H9 (cell line): ENCODE data around the gene LIMS1. TPM values are rescaled to one million over a fixed set of nuclear protein-coding genes. Genes with fewer than 3 reads are reported as not detected.
"Not testable (repeated sequence)": the region's sequence is repeated elsewhere in the genome, so short reads cannot be mapped to it uniquely, and the experiment has no call there.

Source experiments
- DNase-seq: peaks from one replicate; pipeline ENCODE4 v3.0.0-alpha.2; 2017
- H2AFZ ChIP-seq: one replicate; pipeline ENCODE4 v1.6.1; 2013; ENCODE audit warnings: mild to moderate bottlenecking, low read length, control low read depth, moderate library complexity
- H2AK5ac ChIP-seq: 2 replicates; pipeline ENCODE4 v1.6.1; 2013; ENCODE audit warnings: low read length, control low read depth, mixed read lengths; ENCODE audit not compliant: insufficient read length
- H2BK120ac ChIP-seq: one replicate; pipeline ENCODE4 v1.6.1; 2013; ENCODE audit warnings: low read depth, mild to moderate bottlenecking, low read length, control low read depth, inconsistent platforms; ENCODE audit not compliant: poor library complexity, severe bottlenecking
- H2BK12ac ChIP-seq: 2 replicates; pipeline ENCODE4 v1.6.1; 2013; ENCODE audit warnings: low read length, control low read depth, mixed read lengths, low read depth; ENCODE audit not compliant: insufficient read length
- H2BK15ac ChIP-seq: 2 replicates; pipeline ENCODE4 v1.6.1; 2013; ENCODE audit warnings: low read depth, low read length, control low read depth
- H2BK20ac ChIP-seq: one replicate; pipeline ENCODE4 v1.6.1; 2013; ENCODE audit warnings: low read depth, mild to moderate bottlenecking, low read length, control low read depth, inconsistent platforms; ENCODE audit not compliant: poor library complexity, severe bottlenecking
- H2BK5ac ChIP-seq: 2 replicates; pipeline ENCODE4 v1.6.1; 2013; ENCODE audit warnings: low read length, control low read depth, mixed read lengths; ENCODE audit not compliant: insufficient read length
- H3K14ac ChIP-seq: 2 replicates; pipeline ENCODE4 v1.6.1; 2013; ENCODE audit warnings: low read length, control low read depth; ENCODE audit not compliant: insufficient read depth
- H3K18ac ChIP-seq: 2 replicates; pipeline ENCODE4 v1.6.1; 2013; ENCODE audit warnings: low read depth, mild to moderate bottlenecking, mixed read lengths, low read length, control low read depth; ENCODE audit not compliant: insufficient read length
- H3K23ac ChIP-seq: 2 replicates; pipeline ENCODE4 v1.6.1; 2013; ENCODE audit warnings: low read length, control low read depth, mixed read lengths, low read depth; ENCODE audit not compliant: insufficient read length
- H3K23me2 ChIP-seq: 2 replicates; pipeline ENCODE4 v1.6.1; 2013; ENCODE audit warnings: low read depth, mild to moderate bottlenecking, mixed read lengths, low read length, control low read depth; ENCODE audit not compliant: insufficient read length, poor library complexity, severe bottlenecking
- H3K27ac ChIP-seq: 2 replicates; pipeline ENCODE4 v1.5.1; 2013; ENCODE audit warnings: low read length, control low read depth, mixed read lengths, low read depth; ENCODE audit not compliant: insufficient read length
- H3K27me3 ChIP-seq: 2 replicates; pipeline ENCODE4 v1.6.1; 2013; ENCODE audit warnings: low read length, control low read depth, inconsistent platforms; ENCODE audit not compliant: insufficient read depth
- H3K4ac ChIP-seq: 2 replicates; pipeline ENCODE4 v1.6.1; 2013; ENCODE audit warnings: low read depth, mild to moderate bottlenecking, control low read depth, inconsistent platforms, low read length, moderate library complexity
- H3K4me1 ChIP-seq: 2 replicates; pipeline ENCODE4 v1.6.1; 2013; ENCODE audit warnings: low read length, control low read depth, inconsistent platforms; ENCODE audit not compliant: insufficient read depth
- H3K4me2 ChIP-seq: 2 replicates; pipeline ENCODE4 v1.6.1; 2013; ENCODE audit warnings: low read length, control low read depth, mixed read lengths; ENCODE audit not compliant: insufficient read length, insufficient read depth
- H3K56ac ChIP-seq: 2 replicates; pipeline ENCODE4 v1.6.1; 2013; ENCODE audit warnings: low read depth, mild to moderate bottlenecking, mixed read lengths, low read length, control low read depth; ENCODE audit not compliant: insufficient read length
- H3K79me1 ChIP-seq: 2 replicates; pipeline ENCODE4 v1.6.1; 2013; ENCODE audit warnings: low read depth, mild to moderate bottlenecking, moderate library complexity, low read length, control low read depth, inconsistent platforms; ENCODE audit not compliant: insufficient read depth, poor library complexity, severe bottlenecking
- H3K79me2 ChIP-seq: 2 replicates; pipeline ENCODE4 v1.6.1; 2013; ENCODE audit warnings: low read length, control low read depth, inconsistent platforms; ENCODE audit not compliant: insufficient read depth
- H3K9ac ChIP-seq: 2 replicates; pipeline ENCODE4 v1.6.1; 2013; ENCODE audit warnings: low read length, control low read depth, mixed read lengths; ENCODE audit not compliant: insufficient read length; ENCODE audit errors: extremely low read depth
- H3K9me3 ChIP-seq: one replicate; pipeline ENCODE4 v1.6.1; 2013; ENCODE audit warnings: low read depth, low read length, inconsistent platforms; ENCODE audit not compliant: control insufficient read depth
- H3T11ph ChIP-seq: one replicate; pipeline ENCODE4 v1.6.1; 2013; ENCODE audit warnings: mild to moderate bottlenecking, low read length, control low read depth, inconsistent platforms
- H4K20me1 ChIP-seq: one replicate; pipeline ENCODE4 v1.6.1; 2013; ENCODE audit not compliant: control insufficient read depth, insufficient read length, insufficient read depth
- H4K5ac ChIP-seq: 2 replicates; pipeline ENCODE4 v1.6.1; 2013; ENCODE audit warnings: low read depth, mild to moderate bottlenecking, mixed read lengths, low read length, control low read depth; ENCODE audit not compliant: insufficient read length
- H4K8ac ChIP-seq: replicated peaks from 2 replicates; pipeline ENCODE4 v1.6.1; 2013; ENCODE audit warnings: low read length, control low read depth, mixed read lengths, low read depth; ENCODE audit not compliant: insufficient read length
- H4K91ac ChIP-seq: 2 replicates; pipeline ENCODE4 v1.6.1; 2013; ENCODE audit warnings: low read depth, mild to moderate bottlenecking, moderate library complexity, mixed read lengths, low read length, control low read depth; ENCODE audit not compliant: insufficient read length
- H3K27ac Mint-ChIP-seq, 3 experiments: 2 replicates in 2 of 3; 3 replicates in 1 of 3; pipeline ENCODE4 v1.8.0; 2020 to 2021; ENCODE audit warnings: mixed read lengths in 3 of 3, mild to moderate bottlenecking in 1 of 3, moderate library complexity in 1 of 3
- H3K27me3 Mint-ChIP-seq: 2 replicates; pipeline ENCODE4 v1.8.0; 2021; ENCODE audit warnings: low read depth, mild to moderate bottlenecking, moderate library complexity, mixed read lengths
- H3K36me3 Mint-ChIP-seq, 3 experiments: 2 replicates in 2 of 3; 3 replicates in 1 of 3; pipeline ENCODE4 v1.8.0; 2020 to 2021; ENCODE audit warnings: low read depth in 3 of 3, mixed read lengths in 3 of 3; ENCODE audit not compliant: insufficient read depth in 1 of 3
- H3K4me1 Mint-ChIP-seq, 2 experiments: 2 replicates each; pipeline ENCODE4 v1.8.0; 2020; ENCODE audit warnings: mixed read lengths in 2 of 2
- H3K4me3 Mint-ChIP-seq, 2 experiments: 2 replicates in 1 of 2; 3 replicates in 1 of 2; pipeline ENCODE4 v1.8.0; 2020 to 2021; ENCODE audit warnings: mild to moderate bottlenecking in 2 of 2, mixed read lengths in 2 of 2, moderate library complexity in 1 of 2
- H3K9me3 Mint-ChIP-seq, 2 experiments: 2 replicates in 1 of 2; 3 replicates in 1 of 2; pipeline ENCODE4 v1.8.0; 2020; ENCODE audit warnings: mild to moderate bottlenecking in 2 of 2, mixed read lengths in 2 of 2, moderate library complexity in 1 of 2
- WGBS: extraction: QIAGEN DNeasy Blood & Tissue Kit; methylation state at CpG from one replicate; pipeline ENCODE4 v1.1.7; 2013; ENCODE audit warnings: missing lambda C conversion rate, low lambda C conversion rate, mixed read lengths; ENCODE audit not compliant: insufficient read length; ENCODE audit errors: extremely low coverage; 5-methylcytosine and 5-hydroxymethylcytosine counted together
- total RNA-seq: library from RNA; stranded (reverse); gene quantifications from 2 replicates; pipeline ENCODE4 v1.2.1, GENCODE V29; 2021

LIMS1 gene
- total RNA-seq, 1 experiment from 2014 or later = 37.7 TPM

- not testable (repeated sequence) for H3K27me3 ChIP-seq, H2BK120ac ChIP-seq, H3K27ac ChIP-seq, H3K23ac ChIP-seq, H3K9me3 Mint-ChIP-seq, H4K8ac ChIP-seq, H2AFZ ChIP-seq, H3K4me3 Mint-ChIP-seq, DNase-seq, H3K56ac ChIP-seq, H2BK5ac ChIP-seq, H3K4me1 ChIP-seq, H4K91ac ChIP-seq, H3K14ac ChIP-seq, H2BK12ac ChIP-seq, H3K27me3 Mint-ChIP-seq, H3K27ac Mint-ChIP-seq, H2BK20ac ChIP-seq, H3K36me3 Mint-ChIP-seq, H3K23me2 ChIP-seq, H3K9me3 ChIP-seq, H4K20me1 ChIP-seq, H2AK5ac ChIP-seq, H3K79me1 ChIP-seq, H3K79me2 ChIP-seq, H3K4me2 ChIP-seq, H3K18ac ChIP-seq, H4K5ac ChIP-seq, H3T11ph ChIP-seq, H3K9ac ChIP-seq, H3K4ac ChIP-seq, H2BK15ac ChIP-seq
- peaks cover 10 to 11% of the 10 kb centered on the region in 2 experiments for H3K4me1 Mint-ChIP-seq
- no CpG with 5 or more reads among the region's 1 CpG for WGBS
Observed at GRCh38 chr2:108664979-108665378, 130.7 kb downstream of the LIMS1 start.

GRCh38 chr2:108665975-108666374, 131.7 kb downstream of the LIMS1 start:
- H2BK20ac ChIP-seq, H2BK15ac ChIP-seq, H3K79me1 ChIP-seq, H3T11ph ChIP-seq, H3K79me2 ChIP-seq, H4K91ac ChIP-seq, H3K27ac Mint-ChIP-seq, H2AK5ac ChIP-seq, H4K20me1 ChIP-seq, H2BK5ac ChIP-seq, H3K27me3 Mint-ChIP-seq, H3K9me3 ChIP-seq, H3K36me3 Mint-ChIP-seq, H3K9ac ChIP-seq, H4K5ac ChIP-seq, H3K56ac ChIP-seq, H3K9me3 Mint-ChIP-seq, H3K23me2 ChIP-seq, H3K4ac ChIP-seq, H3K27me3 ChIP-seq, H2BK120ac ChIP-seq, H2AFZ ChIP-seq, H3K4me3 Mint-ChIP-seq, H3K23ac ChIP-seq, H2BK12ac ChIP-seq, H3K4me2 ChIP-seq, H3K27ac ChIP-seq, H3K4me1 ChIP-seq, H4K8ac ChIP-seq, H3K14ac ChIP-seq, DNase-seq, H3K18ac ChIP-seq: not testable (repeated sequence)
- no CpG with 5 or more reads among the region's 4 CpGs for WGBS
- H3K4me1 Mint-ChIP-seq = peaks cover 10 to 11% of the 10 kb centered on the region in 2 experiments
